ENCODE measurements around the gene USH2A.

GRCh38 chr1:215682232-215682631, 741.0 kb downstream of the USH2A start:
- no peak for TF ChIP-seq REPIN1 (tag by site-specific recombination; IDR thresholded peaks at IDR 0.05; ENCODE audit: low read depth)
- no peak for TF ChIP-seq ZSCAN23 (tag by site-specific recombination; IDR thresholded peaks at IDR 0.05)
- TF ChIP-seq ZBTB7A (tag by site-specific recombination; IDR thresholded peaks at IDR 0.05; ENCODE audit: low read depth): no peak
- TF ChIP-seq REST (tag by site-specific recombination; IDR thresholded peaks at IDR 0.05): no peak

Data from HEK293 (cell line).